Muscle of leg (tissue), 11 donors: ENCODE results near the gene ATL1. TPM values are rescaled to one million over a fixed set of nuclear protein-coding genes. Genes with fewer than 3 reads are reported as not detected.

ENCODE experiments used
- DNase-seq: peaks from one replicate; pipeline ENCODE4 v3.0.0; 2013
- H3K27ac ChIP-seq: one replicate; pipeline ENCODE4 v1.5.1; 2013; ENCODE audit warnings: mild to moderate bottlenecking, low read length, control low read depth
- H3K27me3 ChIP-seq: one replicate; pipeline ENCODE4 v1.6.1; 2013; ENCODE audit warnings: low read length; ENCODE audit not compliant: control insufficient read depth, insufficient read depth
- H3K36me3 ChIP-seq: one replicate; pipeline ENCODE4 v1.6.1; 2013; ENCODE audit warnings: low read length; ENCODE audit not compliant: control insufficient read depth, insufficient read depth
- H3K4me1 ChIP-seq: one replicate; pipeline ENCODE4 v1.6.1; 2013; ENCODE audit warnings: low read length; ENCODE audit not compliant: control insufficient read depth, insufficient read depth
- H3K4me3 ChIP-seq: one replicate; pipeline ENCODE4 v1.5.1; 2013; ENCODE audit warnings: low read length, control low read depth
- H3K9me3 ChIP-seq: replicated peaks from 2 replicates; pipeline ENCODE4 v1.6.1; 2013; ENCODE audit warnings: low read depth, low read length; ENCODE audit not compliant: control insufficient read depth
- WGBS: methylation state at CpG from one replicate; pipeline ENCODE4 v1.1.5; 2013; ENCODE audit warnings: missing lambda C conversion rate; ENCODE audit not compliant: insufficient coverage; 5-methylcytosine and 5-hydroxymethylcytosine counted together
- polyA plus RNA-seq, 8 donors: library from polyadenylated mRNA; unstranded; fragments of 120-200 nt; gene quantifications; one replicate each; pipeline versions ENCODE4 v1.2.1 to v1.2.3, GENCODE V29; 2013; ENCODE audit warnings: inconsistent platforms in 1 of 8, low replicate concordance in 1 of 8; ENCODE audit not compliant: insufficient read length in 8 of 8, insufficient read depth in 1 of 8
- total RNA-seq: library from RNA; stranded (reverse); fragments of 120-200 nt; gene quantifications from one replicate; pipeline ENCODE4 v1.2.4, GENCODE V29; 2013

ATL1 gene
- total and polyA plus RNA-seq, 9 donors: 3.5 to 9.8 (median 6.0) TPM

- H3K4me1 ChIP-seq: no peaks in the 10 kb centered on the region
- WGBS: 31% methylated on average over 1 of the region's 5 CpGs
- H3K36me3 ChIP-seq: no peaks in the 10 kb centered on the region
- H3K4me3 ChIP-seq: no peak overlapping the region
- no peak for DNase-seq
- no peak overlapping the region for H3K27ac ChIP-seq
- H3K27me3 ChIP-seq: no peaks in the 10 kb centered on the region
- no peaks in the 10 kb centered on the region for H3K9me3 ChIP-seq
These were observed 117.7 kb downstream of the ATL1 start for GRCh38 chr14:50677527-50678063.

- no peaks in the 10 kb centered on the region for H3K4me1 ChIP-seq
- DNase-seq: no peak
- H3K36me3 ChIP-seq: no peaks in the 10 kb centered on the region
- H3K4me3 ChIP-seq: no peak overlapping the region
- H3K27ac ChIP-seq: no peak overlapping the region
- 42% methylated on average over 3 of the region's 5 CpGs for WGBS
- no peaks in the 10 kb centered on the region for H3K9me3 ChIP-seq
- H3K27me3 ChIP-seq: no peaks in the 10 kb centered on the region
These were observed 118.2 kb downstream of the ATL1 start for GRCh38 chr14:50678163-50678562.

GRCh38 chr14:50679674-50680073, 119.7 kb downstream of the ATL1 start:
- DNase-seq: no peak
- H3K27ac ChIP-seq: no peak overlapping the region
- H3K36me3 ChIP-seq: no peaks in the 10 kb centered on the region
- H3K9me3 ChIP-seq: no peaks in the 10 kb centered on the region
- H3K27me3 ChIP-seq: no peaks in the 10 kb centered on the region
- no peaks in the 10 kb centered on the region for H3K4me1 ChIP-seq
- H3K4me3 ChIP-seq: no peak overlapping the region

Other genes with a start within 250 kb of the ATL1 start
- 7.0 TPM for gene L2HGDH, start 247.9 kb upstream of the ATL1 start, total RNA-seq
- 1 to 10 TPM; 5.0 to 7.4 (median 6.1) TPM for gene L2HGDH, start 247.9 kb upstream of the ATL1 start, polyA plus RNA-seq
- 6.7 TPM for gene DMAC2L, start 247.8 kb upstream of the ATL1 start, total RNA-seq
- gene DMAC2L, start 247.8 kb upstream of the ATL1 start, polyA plus RNA-seq: 10 to 100 TPM; 13.7 to 19.1 (median 15.1) TPM
- gene CDKL1, start 163.3 kb upstream of the ATL1 start, total RNA-seq: 6.1 TPM
- gene CDKL1, start 163.3 kb upstream of the ATL1 start, polyA plus RNA-seq: 1 to 10 TPM; 3.7 to 7.6 (median 4.8) TPM
- gene MAP4K5, start 27.6 kb upstream of the ATL1 start, total RNA-seq: 31.6 TPM
- gene MAP4K5, start 27.6 kb upstream of the ATL1 start, polyA plus RNA-seq: 10 to 100 TPM; 19.7 to 40.9 (median 31.5) TPM
- 16.2 TPM for gene SAV1, start 108.2 kb downstream of the ATL1 start, total RNA-seq
- gene SAV1, start 108.2 kb downstream of the ATL1 start, polyA plus RNA-seq: 10 to 100 TPM; 19.8 to 35.3 (median 23.4) TPM